CD4-positive, alpha-beta T cell treated with Interleukin-17A for 1 hour (primary cell): ENCODE measurements around the gene INPP5A.

Experiments used
- DNase-seq: peaks from one replicate; pipeline ENCODE4 v3.0.0-alpha.2; 2020

The INPP5A gene

GRCh38 chr10:132601567-132601966, 64.0 kb downstream of the INPP5A start:
- DNase-seq: no peak

GRCh38 chr10:132602614-132603013, 65.0 kb downstream of the INPP5A start:
- no peak for DNase-seq

- DNase-seq: no peak
Measured at GRCh38 chr10:132603851-132604533, 66.4 kb downstream of the INPP5A start.

GRCh38 chr10:132604686-132605085, 67.1 kb downstream of the INPP5A start:
- DNase-seq: no peak

- DNase-seq: no peak
Measured at GRCh38 chr10:132605390-132605789, 67.8 kb downstream of the INPP5A start.

DNA sequence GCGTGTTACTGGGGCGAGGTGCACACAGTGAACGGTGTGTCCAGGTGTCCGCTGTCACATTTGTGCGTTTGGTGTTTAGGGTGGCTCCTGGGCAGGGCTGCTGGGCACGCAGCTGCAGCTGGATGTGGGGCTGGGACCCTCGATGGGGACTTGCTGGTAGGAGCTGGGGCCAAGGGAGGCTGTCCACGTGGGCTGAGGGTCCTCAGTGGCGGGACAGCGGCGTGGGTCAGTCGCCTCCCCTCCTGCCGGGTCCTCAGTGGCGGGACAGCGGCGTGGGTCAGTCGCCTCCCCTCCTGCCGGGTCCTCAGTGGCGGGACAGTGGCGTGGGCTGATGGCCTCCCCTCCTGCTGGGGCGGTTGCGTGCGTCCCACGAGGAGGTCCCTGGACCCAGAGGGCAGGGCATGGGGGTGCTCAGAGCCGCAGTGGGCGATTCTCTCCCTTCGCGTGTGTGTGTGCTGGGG, 68.5 kb downstream of the INPP5A start:
- DNase-seq: no peak

GRCh38 chr10:132606536-132607316, 69.1 kb downstream of the INPP5A start:
- DNase-seq: no peak

DNA sequence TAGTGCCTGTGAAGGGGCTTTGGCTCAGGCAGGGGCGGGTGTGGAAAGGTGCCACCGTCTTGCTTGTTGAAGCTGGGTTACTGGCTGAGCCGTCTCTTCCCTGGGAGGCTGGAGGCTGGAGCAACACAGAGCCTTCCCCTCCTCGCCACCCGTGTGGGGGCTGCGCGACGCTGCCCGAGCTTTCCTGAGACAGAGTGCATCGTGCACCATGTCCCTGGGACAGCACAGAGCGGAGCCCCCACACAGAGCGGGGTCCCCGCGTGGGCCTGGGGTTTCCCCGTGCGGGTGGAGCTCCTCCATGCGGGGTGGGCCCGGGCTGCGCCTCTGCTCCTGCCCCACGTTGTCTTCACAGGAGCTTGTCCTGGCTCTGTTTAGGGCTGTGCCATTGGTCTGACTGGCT, 69.9 kb downstream of the INPP5A start:
- no peak for DNase-seq

DNA sequence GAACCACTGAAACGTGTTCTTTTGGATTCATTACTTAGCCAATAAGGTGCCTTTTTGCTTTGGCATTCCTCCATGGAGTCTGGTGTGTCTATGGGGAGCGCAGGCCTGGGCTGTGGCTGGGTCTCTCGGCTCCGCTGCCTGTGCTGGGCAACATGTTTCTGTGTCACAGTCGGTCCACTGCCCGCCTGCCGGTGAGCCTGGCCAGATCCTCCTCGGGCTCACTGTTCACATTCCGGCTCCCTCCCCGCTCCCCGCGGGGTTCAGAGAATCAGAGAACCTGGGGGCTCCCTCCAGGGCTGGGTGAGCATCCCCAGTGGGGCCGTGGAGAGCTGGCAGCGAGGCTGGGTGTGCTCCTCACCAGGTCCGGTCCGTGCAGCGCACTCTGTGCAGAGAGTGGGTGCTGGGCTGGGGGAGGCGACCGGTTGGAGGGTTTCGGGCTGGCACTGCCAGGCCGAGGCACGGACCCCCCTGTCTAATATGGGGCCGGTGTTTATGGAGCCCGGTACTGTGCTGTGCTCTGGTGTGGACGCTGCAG, 70.4 kb downstream of the INPP5A start:
- DNase-seq: no peak

- DNase-seq: no peak
Measured at GRCh38 chr10:132608511-132609195, 71.1 kb downstream of the INPP5A start.

GRCh38 chr10:132609211-132609610, 71.6 kb downstream of the INPP5A start:
- DNase-seq: no peak

- no peak for DNase-seq
Measured at GRCh38 chr10:132610071-132610701, 72.6 kb downstream of the INPP5A start.

- DNase-seq: no peak
Measured at GRCh38 chr10:132611026-132611910, 73.7 kb downstream of the INPP5A start.

DNA sequence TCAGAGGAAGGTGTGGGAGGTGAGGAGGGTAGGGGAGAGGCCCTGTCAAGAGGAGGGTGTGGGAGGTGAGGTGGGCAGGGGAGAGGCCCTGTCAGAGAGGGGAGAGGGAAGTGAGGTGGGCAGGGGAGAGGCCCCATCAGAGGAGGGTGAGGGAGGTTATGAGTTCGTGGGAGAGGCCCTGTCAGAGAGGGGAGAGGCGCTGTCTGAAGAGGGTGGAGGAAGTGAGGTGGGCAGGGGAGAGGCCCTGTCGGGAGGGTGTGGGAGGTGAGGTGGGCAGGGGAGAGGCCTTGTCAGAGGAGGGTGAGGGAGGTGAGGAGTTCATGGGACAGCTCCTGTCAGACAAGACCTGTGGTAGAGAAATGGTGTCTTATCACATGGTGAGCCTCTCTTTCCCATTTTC, 74.4 kb downstream of the INPP5A start:
- DNase-seq: no peak

DNA sequence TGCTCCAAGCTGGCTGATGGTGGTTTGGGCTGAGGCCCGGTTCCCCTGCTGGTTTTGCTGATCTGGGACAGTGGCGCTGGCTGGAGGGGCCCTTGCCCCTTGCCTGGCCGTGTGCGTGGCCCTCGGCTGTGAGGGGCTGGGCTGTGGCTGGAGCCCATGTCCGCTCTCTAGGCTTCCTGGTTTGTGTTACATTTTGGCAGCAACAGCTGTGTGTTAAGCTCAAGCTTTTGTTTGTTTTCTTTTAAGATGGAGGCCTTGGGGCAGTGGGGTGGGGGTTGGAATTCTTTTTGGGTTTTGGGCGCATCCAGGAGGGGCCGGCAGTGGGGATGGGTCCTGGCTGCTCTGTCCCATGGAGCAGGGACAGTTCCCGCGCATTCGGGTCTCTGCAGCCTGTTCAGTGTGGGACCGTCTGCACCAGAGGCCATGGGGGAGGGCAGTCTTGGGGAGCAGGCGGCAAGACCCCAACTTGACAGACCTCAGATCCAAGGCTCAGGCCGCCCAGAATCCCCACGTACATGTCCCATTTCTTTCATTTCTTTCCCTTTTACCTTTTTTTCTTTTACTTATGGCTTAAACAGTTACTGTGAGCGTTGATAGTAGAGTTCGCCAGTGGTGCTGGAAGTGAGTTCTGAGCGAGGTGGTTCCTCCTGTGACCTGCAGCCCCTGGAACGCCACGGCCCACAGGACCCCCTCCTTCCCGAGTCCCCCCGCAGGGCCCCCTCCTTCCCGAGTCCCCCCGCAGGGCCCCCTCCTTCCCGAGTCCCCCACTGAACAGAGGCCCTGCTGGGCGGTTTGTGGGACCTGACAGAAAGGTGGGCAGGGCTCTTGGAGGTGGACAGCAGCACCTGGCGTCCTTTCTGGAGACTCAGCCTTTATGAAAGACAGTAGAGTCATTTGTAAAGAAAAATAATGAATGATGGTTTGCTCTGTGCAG, 75.3 kb downstream of the INPP5A start:
- DNase-seq: no peak

GRCh38 chr10:132613566-132614348, 76.2 kb downstream of the INPP5A start:
- no peak for DNase-seq

GRCh38 chr10:132614431-132615340, 77.1 kb downstream of the INPP5A start:
- no peak for DNase-seq

DNA sequence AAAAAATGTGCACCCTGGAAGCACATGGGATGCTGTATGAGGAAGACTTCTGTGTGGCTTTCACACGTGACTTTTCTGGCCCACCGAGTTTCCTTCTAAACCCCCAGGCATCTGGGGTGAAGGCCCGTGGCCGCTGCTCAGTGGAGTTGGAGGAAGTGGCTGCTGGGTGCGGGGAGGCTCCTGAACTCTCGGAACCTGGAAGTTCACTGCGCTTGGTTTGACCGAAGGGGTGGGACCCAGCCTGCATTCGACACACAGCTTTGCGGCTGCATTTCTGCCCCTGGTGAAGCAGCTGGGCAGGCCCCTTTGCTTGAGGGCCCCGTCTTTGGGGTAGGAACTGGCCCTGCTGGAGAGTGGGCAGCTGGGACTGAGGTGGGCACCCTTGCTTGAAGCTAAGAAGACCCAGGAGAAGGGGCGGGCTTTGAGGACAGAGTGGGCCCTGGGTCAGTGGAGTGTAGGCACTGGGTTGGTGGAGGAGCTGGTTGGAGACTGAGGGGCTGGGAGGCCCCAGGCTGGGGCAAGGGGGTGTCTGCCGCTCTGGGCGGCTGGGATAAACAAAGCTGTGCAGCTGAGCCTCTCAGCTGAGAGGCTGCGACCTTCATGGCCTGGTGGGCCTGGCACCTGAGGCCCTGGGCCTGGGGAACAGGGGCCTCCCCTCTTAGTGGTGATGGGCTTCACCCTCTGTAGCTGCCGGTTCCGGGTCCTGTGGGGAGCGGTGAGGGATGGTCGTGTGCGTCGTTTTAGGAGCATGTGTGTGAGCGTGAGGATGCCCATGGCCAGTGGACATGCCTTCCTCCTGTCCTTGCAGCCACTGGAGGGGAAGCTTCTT, 78.0 kb downstream of the INPP5A start:
- no peak for DNase-seq
